GM12892 (cell line): ENCODE measurements around the gene DPYSL4.

Source experiments
- POLR2A ChIP-seq: IDR thresholded peaks from 2 replicates; pipeline ENCODE4 v1.6.1; 2011; ENCODE audit warnings: low read depth, low read length, control low read depth
- POLR2AphosphoS5 ChIP-seq: IDR thresholded peaks from 2 replicates; pipeline ENCODE4 v1.6.1; 2011; ENCODE audit warnings: low read depth, low read length, control low read depth

DNA sequence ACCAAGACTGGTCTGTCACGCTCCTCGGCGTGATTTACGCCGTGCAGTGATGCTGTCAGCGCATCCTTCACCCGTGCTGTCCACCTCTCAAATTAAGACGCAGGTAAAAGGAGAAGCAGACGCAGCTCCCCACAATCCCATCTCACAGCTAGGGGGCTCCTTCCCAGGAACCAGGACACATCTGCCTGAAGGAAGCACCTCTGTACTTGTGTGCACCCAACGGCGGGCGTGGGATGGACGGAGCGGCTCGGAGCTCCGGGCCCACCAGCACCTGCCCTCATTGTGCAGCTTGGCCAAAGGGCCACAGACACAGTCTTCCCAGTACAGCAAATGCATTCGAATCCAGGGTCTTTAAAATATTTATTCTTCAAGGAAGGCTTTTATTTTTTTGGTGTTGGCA, 65.7 kb downstream of the DPYSL4 start:
- TF ChIP-seq POLR2A (no peak), POLR2AphosphoS5 (no peak)
